Aorta (tissue), 5 donors: ENCODE measurements around the gene AP1AR. TPM values are rescaled to one million over a fixed set of nuclear protein-coding genes. Genes with fewer than 3 reads are reported as not detected.

Source experiments
- ATAC-seq: fragments of 200-7000 bp; cut with Tn5 transposase; one replicate; pipeline ENCODE4 v1.9.1; 2022; ENCODE audit warnings: moderate library complexity; ENCODE audit not compliant: low FRiP score
- DNase-seq, 2 donors: peaks; one replicate each; pipeline ENCODE4 v3.0.0-alpha.2; 2020
- H3K27ac ChIP-seq, 2 donors: one replicate each; pipeline ENCODE4 v1.5.1; 2013; ENCODE audit warnings: low read length in 2 of 2, mild to moderate bottlenecking in 2 of 2, moderate library complexity in 2 of 2, control low read depth in 1 of 2, inconsistent platforms in 1 of 2, low read depth in 1 of 2
- H3K27me3 ChIP-seq, 2 donors: one replicate each; pipeline ENCODE4 v1.6.1; 2013; ENCODE audit warnings: control low read depth in 1 of 2, low read length in 1 of 2, mild to moderate bottlenecking in 1 of 2, moderate library complexity in 1 of 2; ENCODE audit not compliant: insufficient read depth in 2 of 2, control insufficient read depth in 1 of 2
- H3K36me3 ChIP-seq, 2 donors: one replicate each; pipeline ENCODE4 v1.6.1; 2013; ENCODE audit warnings: control low read depth in 1 of 2, low read length in 1 of 2, mild to moderate bottlenecking in 1 of 2; ENCODE audit not compliant: insufficient read depth in 2 of 2, control insufficient read depth in 1 of 2
- H3K4me1 ChIP-seq, 2 donors: one replicate each; pipeline ENCODE4 v1.6.1; 2013; ENCODE audit warnings: low read length in 2 of 2, control low read depth in 1 of 2, mild to moderate bottlenecking in 1 of 2, moderate library complexity in 1 of 2; ENCODE audit not compliant: insufficient read depth in 2 of 2, control insufficient read depth in 1 of 2
- H3K4me3 ChIP-seq, 2 donors: one replicate each; pipeline ENCODE4 v1.5.1; 2013; ENCODE audit warnings: low read length in 2 of 2, control low read depth in 1 of 2, mild to moderate bottlenecking in 1 of 2
- H3K9me3 ChIP-seq: one replicate; pipeline ENCODE4 v1.6.1; 2013; ENCODE audit warnings: mild to moderate bottlenecking, low read length; ENCODE audit not compliant: control insufficient read depth
- WGBS, 2 donors: extraction: QIAGEN DNeasy Blood & Tissue Kit; methylation state at CpG; one replicate each; pipeline ENCODE4 v1.1.7; 2013; 5-methylcytosine and 5-hydroxymethylcytosine counted together
- intact Hi-C, 2 donors: fragments of 100-400 bp; cut with DNase I; formaldehyde crosslinking; loops; one replicate each; pipeline versions ENCODE4 v1.14.2 to v1.15.0; 2022
- polyA plus RNA-seq, 2 donors: library from polyadenylated mRNA; stranded (reverse); fragments of 200-250 nt; gene quantifications; one replicate each; pipeline ENCODE4 v1.2.3, GENCODE V29; 2013
- total RNA-seq, 2 donors: library from RNA; stranded (reverse); fragmentation: NEBNext Ultra II Directional; extraction: Animal tissue kit (Norgen Biotek cat#: 25700); gene quantifications; one replicate each; pipeline ENCODE4 v1.2.1, GENCODE V29; 2021
- donor health status: healthy with polysubstance abuse.
- donor health status: Bipolar disorder and iron deficiency.
- donor health status: DM: no; HTN: no; CAD: no.
- donor health status: DM: no; HTN: no; CAD: no.
- donor health status: DM: yes; HTN: yes; CAD: no.

Gene AP1AR
- total and polyA plus RNA-seq, 4 donors, result 9.4 to 17.9 (median 14.1) TPM

GRCh38 chr4:112245383-112245782 lies 13.8 kb downstream of the AP1AR start:
- Histone ChIP-seq H3K36me3 (no peaks in the 10 kb centered on the region), H3K4me3 (no peak overlapping the region), H3K9me3 (no peaks in the 10 kb centered on the region), H3K4me1 (no peaks in the 10 kb centered on the region), H3K27ac (no peak overlapping the region), H3K27me3 (no peaks in the 10 kb centered on the region)
- ATAC-seq (no peak), DNase-seq (no peak)
- intact Hi-C loops, result no loop called here
- 97 to 98% methylated on average over 2 of the region's 2 CpGs for WGBS, 2 donors

GRCh38 chr4:112247021-112247420 lies 15.4 kb downstream of the AP1AR start:
- intact Hi-C loops, result no loop called here
- WGBS, 2 donors, result 85 to 88% methylated on average over 3 of the region's 3 CpGs
- H3K9me3 ChIP-seq, result no peaks in the 10 kb centered on the region

GRCh38 chr4:112251019-112251643 lies 19.5 kb downstream of the AP1AR start:
- intact Hi-C loops, result no loop called here
- no peak for ATAC-seq
- H3K4me3 ChIP-seq, result no peak overlapping the region

More at GRCh38 chr4:112247021-112247420, 15.4 kb downstream of the AP1AR start:
- peaks cover 0 to 4% of the 10 kb centered on the region in 2 donors for H3K4me1 ChIP-seq
- H3K27me3 ChIP-seq, result no peaks in the 10 kb centered on the region
- no peak overlapping the region for H3K27ac ChIP-seq
- no peak overlapping the region for H3K4me3 ChIP-seq
- no peaks in the 10 kb centered on the region for H3K36me3 ChIP-seq
- ATAC-seq (no peak), DNase-seq (no peak)

GRCh38 chr4:112252234-112252633 lies 20.6 kb downstream of the AP1AR start:
- peaks cover 0 to 4% of the 10 kb centered on the region in 2 donors for H3K4me1 ChIP-seq
- 67 to 73% methylated on average over 1 of the region's 1 CpG for WGBS, 2 donors
- no peaks in the 10 kb centered on the region for H3K36me3 ChIP-seq
- H3K27me3 ChIP-seq, result no peaks in the 10 kb centered on the region
- no peak for ATAC-seq
- intact Hi-C loops, result no loop called here
- no peaks in the 10 kb centered on the region for H3K9me3 ChIP-seq
- H3K27ac ChIP-seq, result no peak overlapping the region
- no peak overlapping the region for H3K4me3 ChIP-seq
- DNase-seq, result no peak

More at GRCh38 chr4:112251019-112251643, 19.5 kb downstream of the AP1AR start:
- no peaks in the 10 kb centered on the region for H3K36me3 ChIP-seq
- WGBS, 2 donors, result 72 to 88% methylated on average over 3 of the region's 3 CpGs
- H3K4me1 ChIP-seq, result peaks cover 0 to 4% of the 10 kb centered on the region in 2 donors
- H3K27me3 ChIP-seq, result no peaks in the 10 kb centered on the region
- H3K27ac ChIP-seq, result no peak overlapping the region
- no peaks in the 10 kb centered on the region for H3K9me3 ChIP-seq
- no peak for DNase-seq

GRCh38 chr4:112253382-112254000 lies 21.9 kb downstream of the AP1AR start:
- Histone ChIP-seq H3K4me3 (no peak overlapping the region), H3K36me3 (no peaks in the 10 kb centered on the region), H3K4me1 (peaks cover 0 to 4% of the 10 kb centered on the region in 2 donors), H3K27me3 (no peaks in the 10 kb centered on the region), H3K27ac (no peak overlapping the region), H3K9me3 (no peaks in the 10 kb centered on the region)
- 59 to 65% methylated on average over 2 of the region's 2 CpGs for WGBS, 2 donors
- DNase-seq (no peak), ATAC-seq (no peak)
- intact Hi-C loops, result no loop called here

GRCh38 chr4:112257098-112257497 lies 25.5 kb downstream of the AP1AR start:
- intact Hi-C loops, result no loop called here
- WGBS, 2 donors, result 95 to 98% methylated on average over 2 of the region's 2 CpGs
- ATAC-seq, result no peak

GRCh38 chr4:112266823-112267222 lies 35.2 kb downstream of the AP1AR start:
- Histone ChIP-seq H3K27me3 (no peaks in the 10 kb centered on the region), H3K4me3 (no peak overlapping the region), H3K27ac (no peak overlapping the region), H3K36me3 (no peaks in the 10 kb centered on the region), H3K9me3 (no peaks in the 10 kb centered on the region), H3K4me1 (peaks cover 0 to 4% of the 10 kb centered on the region in 2 donors)
- DNase-seq, result no peak
- no peak for ATAC-seq
- WGBS, 2 donors, result 33 to 37% methylated on average over 2 of the region's 2 CpGs
- intact Hi-C loops, result no loop called here

More at GRCh38 chr4:112257098-112257497, 25.5 kb downstream of the AP1AR start:
- Histone ChIP-seq H3K27ac (no peak overlapping the region), H3K36me3 (no peaks in the 10 kb centered on the region), H3K9me3 (no peaks in the 10 kb centered on the region), H3K4me3 (no peak overlapping the region), H3K4me1 (no peaks in the 10 kb centered on the region), H3K27me3 (peaks cover 0 to 2% of the 10 kb centered on the region in 2 donors)
- no peak for DNase-seq

- Histone ChIP-seq H3K27me3 (no peaks in the 10 kb centered on the region), H3K4me3 (no peak overlapping the region), H3K27ac (no peak overlapping the region), H3K36me3 (peaks cover 0 to 1% of the 10 kb centered on the region in 2 donors), H3K4me1 (peaks cover 0 to 4% of the 10 kb centered on the region in 2 donors), H3K9me3 (no peaks in the 10 kb centered on the region)
- intact Hi-C loops, result loop anchor here in 1 of 2 donors (5.0 kb wide), 1 partner anchor 962 kb away; no protein-coding TSS in a partner anchor
- no peak for DNase-seq
- ATAC-seq, result no peak
- 67 to 79% methylated on average over 1 of the region's 1 CpG for WGBS, 2 donors
Observed at GRCh38 chr4:112270051-112270450, 38.5 kb downstream of the AP1AR start.
